ENCODE data around the gene PTH1R.
A peak's percentile ranks its signal among the peaks of the same experiment; 100 is the strongest.

The PTH1R gene

DNA sequence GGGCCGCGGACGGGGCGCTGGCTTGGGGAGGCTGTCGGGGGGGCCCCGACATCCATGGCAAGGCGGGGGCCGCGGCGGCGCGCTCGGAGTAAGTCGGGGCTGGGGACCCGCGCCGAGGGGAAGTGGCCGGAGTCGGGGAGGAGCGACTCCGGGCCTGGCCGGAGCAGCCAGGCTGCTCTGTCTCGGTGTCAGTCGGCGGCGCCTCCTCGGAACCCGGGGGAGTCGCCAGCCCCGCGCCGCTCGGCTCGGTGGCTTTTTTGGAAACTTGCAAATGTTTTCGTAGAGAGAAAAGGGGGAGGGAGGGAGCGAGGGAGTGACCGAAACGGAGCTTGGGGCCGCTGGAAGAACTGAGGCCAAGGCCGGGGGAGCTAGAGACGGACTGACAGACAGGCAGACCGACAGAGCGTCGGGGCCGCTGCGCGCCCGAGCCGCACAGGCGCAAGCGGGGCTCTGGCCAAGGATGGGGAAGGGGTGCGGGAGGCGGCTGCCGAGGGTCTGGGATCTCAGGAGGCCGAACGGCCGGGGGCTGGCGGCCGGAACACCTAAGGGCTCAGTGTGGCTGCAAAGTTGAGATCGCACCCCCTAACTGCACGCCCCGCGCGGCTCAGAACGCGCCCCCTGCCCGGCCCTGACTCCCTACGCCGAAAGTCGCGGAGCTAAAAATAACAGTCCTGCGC lies 5.0 kb downstream of the PTH1R start:
- DNase-seq (ENCODE audit: low read depth in 1 of 2, low spot score in 1 of 2) = no peak

DNA sequence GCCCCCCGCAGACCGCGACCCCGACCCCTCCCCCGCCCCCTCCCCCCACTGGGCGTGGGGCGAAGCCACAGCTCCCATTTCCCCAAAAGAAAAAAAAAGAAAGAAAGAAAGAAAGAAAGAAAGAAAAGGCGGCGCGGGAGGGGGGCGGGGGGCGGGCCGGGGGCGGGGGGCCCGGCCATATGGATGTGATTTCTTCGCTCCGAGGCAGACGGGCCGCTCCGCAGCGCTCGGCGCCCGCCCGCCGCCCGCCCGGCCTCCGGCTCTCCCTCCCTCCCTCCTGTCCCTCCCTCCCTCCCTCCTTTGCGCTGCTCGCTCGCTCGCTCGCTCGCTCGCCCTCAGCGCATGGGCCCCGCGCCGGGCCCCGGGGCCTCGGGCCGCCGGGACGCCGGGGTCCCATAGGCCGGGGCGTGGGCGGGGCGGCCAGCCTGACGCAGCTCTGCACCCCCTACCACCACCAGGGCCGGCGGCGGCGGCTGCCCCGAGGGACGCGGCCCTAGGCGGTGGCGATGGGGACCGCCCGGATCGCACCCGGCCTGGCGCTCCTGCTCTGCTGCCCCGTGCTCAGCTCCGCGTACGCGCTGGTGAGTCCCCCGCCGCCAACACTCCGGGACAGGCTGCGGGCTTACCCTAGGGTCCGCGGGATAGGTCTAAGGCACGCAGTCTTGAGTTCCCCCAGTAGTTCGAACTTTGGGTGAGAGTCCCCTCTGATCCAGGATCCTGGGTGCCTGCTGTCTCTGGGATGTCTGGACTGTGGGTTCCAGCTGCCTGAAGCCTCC lies 5.7 kb downstream of the PTH1R start:
- no peak for DNase-seq (ENCODE audit: low read depth in 1 of 2, low spot score in 1 of 2)

DNA sequence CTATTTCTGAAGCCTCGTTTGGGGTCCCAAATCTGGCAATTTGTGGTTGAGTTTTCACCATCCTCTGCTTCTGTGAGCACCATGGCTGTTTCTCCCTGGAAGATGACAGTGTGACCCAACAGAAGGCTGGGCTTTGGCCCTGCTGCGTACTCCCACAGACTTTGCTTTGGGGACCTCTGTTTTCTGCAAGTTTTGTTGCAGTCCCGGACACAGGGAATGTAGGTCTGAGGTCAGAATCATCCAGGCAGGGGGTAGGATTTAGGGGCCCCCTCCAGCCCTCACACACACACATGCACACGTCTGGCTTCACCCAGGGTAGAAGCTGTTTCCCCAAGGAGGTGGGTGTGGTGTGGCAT lies 6.3 kb downstream of the PTH1R start:
- no peak for DNase-seq (ENCODE audit: low read depth in 1 of 2, low spot score in 1 of 2)

DNA sequence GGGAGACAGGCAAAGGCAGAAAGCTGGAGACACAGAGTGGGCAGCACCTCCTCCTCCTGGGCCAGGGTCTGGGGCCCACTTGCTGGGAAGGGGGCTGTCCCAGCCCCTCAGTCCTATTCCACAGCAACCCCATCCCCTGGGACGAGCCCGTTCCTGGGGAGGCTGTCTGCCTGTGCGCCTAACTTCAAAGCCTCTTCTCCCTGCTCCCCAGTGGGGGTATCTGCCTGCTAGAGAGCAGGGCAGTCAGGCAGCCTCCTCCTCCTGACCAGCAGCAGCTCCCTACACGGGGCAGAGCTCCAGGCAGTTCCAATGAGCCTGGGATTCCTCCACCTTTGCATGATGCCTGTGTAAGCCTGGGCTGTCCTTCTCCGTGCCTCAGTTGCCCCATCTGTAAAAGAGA lies 6.9 kb downstream of the PTH1R start:
- DNase-seq (ENCODE audit: low read depth in 1 of 2, low spot score in 1 of 2) = no peak

DNA sequence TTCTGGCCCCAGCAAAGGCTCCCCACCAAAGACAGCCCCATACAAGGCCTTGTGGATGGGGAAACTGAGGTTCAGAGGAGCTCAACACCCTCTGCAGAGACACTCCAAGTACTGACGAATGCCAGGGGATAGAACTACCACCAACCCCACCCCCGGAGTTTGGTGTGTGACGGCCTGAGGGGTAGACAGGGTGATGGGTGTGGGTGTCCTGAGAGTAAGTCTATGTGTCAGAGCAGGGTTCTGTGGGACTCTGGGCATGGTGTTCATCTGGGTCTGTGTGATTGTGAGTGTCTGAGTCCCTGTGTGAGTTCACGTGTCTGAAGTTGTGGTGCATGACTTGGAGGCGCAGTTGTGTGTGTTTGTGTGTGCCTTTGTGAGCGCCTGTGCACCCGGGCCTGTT lies 7.4 kb downstream of the PTH1R start:
- DNase-seq (ENCODE audit: low read depth in 1 of 2, low spot score in 1 of 2) = no peak

DNA sequence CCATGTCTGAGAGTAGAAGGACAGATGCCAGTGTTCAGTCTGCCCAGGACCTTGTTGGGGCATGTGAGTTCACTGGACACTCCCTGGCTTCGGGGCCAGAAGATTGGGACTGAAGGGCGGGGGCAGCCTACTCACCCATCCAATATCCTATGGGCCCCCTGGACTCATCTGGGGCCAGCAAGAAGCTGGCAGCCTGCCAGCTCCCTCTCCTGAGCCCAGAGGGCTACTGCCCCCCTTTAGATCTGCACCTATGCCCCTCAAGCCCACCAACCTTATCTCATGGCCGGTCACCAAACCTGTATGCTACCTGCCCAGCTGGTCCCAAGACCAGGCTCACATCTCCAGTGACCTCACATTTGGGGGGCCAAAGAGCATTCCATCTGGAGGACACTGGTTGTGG lies 8.1 kb downstream of the PTH1R start:
- no peak for DNase-seq (ENCODE audit: low read depth in 1 of 2, low spot score in 1 of 2)

DNA sequence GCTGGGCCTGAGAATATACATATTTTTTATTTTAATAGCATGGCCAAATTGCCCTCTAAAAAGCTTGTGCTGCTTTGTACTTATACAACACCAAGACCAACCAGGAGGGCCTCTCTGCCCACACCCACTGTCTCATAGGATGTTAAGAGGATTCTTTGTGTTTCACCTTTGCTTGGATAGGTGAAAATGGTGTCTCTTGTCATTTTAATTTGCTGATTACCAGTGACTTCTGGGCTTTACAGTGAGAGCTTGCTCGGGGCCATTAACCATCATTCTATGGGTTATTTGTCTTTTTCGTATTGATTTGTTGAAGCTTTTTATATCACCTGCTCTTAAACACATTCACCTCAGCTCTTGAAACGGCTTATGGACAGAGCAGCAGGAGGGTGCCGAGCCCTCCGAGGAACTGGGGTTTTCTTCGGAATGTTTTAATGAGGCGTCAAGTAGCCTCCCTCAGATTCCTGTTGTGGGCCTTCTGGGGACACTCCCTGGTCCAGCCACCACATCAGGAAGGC lies 10.5 kb downstream of the PTH1R start:
- DNase-seq (ENCODE audit: low read depth in 1 of 2, low spot score in 1 of 2) = no peak

DNA sequence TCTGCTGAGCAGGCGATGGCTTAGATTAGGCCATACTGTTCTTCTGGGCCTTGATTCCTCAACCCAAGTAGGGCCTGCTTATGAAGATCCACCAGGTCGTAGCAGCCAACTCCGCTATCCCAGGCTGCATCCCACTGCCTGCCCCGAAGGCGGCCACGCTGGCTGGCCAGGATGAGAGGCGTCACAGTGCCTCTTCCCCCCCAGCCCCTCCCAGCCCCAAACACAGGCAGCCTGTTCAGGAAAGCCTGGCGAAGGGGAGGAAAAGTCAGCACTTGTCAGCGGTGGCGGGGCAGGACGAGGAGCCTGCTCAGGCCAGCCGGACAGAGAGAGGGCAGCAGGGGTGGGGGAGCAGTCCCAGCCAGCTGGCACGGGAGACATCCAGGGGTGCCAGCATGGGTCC lies 11.2 kb downstream of the PTH1R start:
- DNase-seq (ENCODE audit: low read depth in 1 of 2, low spot score in 1 of 2) = no peak

DNA sequence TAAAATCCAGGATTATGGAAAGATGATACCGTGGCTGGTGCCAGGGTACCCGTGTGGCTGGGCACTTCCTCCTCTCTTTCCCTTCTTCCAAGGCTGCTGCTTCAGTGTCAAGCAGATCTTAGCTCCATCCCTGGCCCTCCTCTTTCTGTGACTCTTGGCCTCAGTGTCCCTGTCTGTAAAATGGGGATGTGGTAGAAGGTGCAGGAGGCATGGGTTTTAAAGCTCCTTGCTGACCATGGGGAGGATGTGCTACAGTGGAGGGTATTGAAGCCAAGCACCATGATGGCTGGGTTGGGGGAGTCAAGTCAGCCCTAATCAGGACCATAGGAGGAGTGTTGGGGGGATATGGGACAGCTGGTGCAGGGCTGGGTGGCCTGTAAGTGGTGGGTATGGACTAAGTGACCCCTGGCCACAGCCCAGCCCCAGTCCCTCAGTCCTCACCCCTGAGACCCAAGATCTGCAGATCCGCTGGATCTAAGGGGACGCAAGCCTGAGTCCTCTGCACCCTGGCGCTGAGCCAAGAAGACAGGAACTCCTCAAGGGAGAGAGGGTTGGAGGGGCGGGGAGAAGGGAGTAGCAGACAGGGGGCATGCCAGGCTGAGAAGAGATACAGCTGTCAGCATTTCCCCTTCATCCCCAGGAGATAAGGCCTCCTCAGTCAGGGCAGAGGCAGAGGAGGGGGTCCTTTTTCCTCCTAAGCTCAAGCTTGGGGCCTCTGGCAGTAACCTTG lies 12.0 kb downstream of the PTH1R start:
- DNase-seq (ENCODE audit: low read depth in 1 of 2, low spot score in 1 of 2) = no peak

DNA sequence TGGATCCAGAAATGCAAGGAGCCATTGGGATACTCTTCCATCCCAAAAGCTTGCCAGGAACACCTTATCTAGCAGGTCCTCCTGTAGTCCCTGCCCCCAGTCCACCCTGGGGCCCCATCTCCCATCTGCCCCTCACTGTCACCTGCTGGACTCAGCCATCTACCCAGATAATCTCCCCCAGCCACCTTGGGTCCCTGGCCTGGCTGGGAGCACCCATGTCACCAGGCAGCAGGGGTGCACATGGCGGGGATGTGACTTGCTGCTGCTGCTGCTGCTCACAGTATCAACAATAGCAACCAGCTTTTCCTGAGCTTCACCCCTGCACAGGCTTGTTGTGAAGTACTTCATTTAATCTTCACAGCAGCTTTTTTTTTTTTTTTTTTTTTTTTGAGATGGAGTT lies 12.6 kb downstream of the PTH1R start:
- DNase-seq (ENCODE audit: low read depth in 1 of 2, low spot score in 1 of 2) = no peak

DNA sequence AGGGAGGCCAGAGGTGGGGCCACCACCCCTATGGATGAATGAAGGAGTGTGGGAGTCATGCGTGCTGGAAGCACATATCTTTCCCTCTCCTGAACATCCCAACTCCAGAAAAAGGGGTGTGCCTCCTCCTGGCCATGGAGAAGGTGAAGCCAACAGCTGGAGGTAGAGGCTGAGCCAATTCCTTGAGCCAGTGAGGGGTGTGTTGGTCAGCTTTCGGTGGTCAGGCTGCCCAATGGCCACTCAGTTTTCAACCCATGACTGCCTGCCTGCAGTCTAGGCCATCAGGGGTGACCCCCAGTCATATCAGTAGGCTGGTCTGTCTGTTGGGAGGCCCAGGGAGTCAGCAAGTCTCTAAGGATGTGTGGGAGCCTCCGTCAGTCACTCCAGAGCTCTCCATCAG lies 13.6 kb downstream of the PTH1R start:
- DNase-seq (ENCODE audit: low read depth in 1 of 2, low spot score in 1 of 2) = no peak

DNA sequence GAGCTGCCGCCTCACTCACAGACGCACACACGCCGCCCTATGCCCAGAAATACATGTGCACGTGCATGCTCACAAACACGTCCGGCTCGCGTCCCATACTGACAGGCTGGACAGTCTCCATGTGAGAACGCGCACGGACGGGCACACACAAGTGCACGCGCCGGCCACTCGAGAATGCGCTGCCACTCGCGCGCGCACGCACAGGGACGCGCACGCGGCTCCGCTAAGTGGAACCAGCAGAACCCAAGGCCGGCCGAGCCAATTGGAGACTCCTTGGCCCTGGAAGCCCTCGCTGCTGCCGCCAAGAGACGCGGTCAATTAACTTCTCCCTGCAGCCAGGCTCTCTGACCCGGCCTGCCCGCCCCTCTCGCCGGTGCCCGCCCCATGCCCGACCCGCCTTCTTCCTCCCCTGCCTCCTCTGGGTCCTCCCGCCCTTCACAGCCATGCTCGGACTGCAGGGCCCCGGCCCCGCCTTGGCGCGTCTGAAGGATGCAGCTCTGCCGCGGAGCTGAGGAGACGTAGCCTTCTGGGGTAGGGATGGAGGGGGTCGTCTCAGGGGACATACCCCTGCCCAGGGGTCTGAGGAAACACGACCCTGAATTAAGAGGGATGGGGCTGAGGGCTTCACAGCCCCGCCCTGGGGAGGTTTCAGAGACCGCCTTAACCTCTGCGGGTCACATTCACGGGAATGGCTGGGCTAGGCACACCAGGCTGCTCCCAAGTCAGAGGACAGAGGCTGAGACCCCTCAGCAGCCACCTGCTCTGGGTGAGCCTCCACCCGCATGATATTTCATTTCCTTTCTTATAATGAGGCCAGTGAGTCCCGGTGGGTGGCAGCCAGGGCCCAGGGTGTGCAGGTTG lies 15.0 kb downstream of the PTH1R start:
- no peak for DNase-seq (ENCODE audit: low read depth in 1 of 2, low spot score in 1 of 2)

DNA sequence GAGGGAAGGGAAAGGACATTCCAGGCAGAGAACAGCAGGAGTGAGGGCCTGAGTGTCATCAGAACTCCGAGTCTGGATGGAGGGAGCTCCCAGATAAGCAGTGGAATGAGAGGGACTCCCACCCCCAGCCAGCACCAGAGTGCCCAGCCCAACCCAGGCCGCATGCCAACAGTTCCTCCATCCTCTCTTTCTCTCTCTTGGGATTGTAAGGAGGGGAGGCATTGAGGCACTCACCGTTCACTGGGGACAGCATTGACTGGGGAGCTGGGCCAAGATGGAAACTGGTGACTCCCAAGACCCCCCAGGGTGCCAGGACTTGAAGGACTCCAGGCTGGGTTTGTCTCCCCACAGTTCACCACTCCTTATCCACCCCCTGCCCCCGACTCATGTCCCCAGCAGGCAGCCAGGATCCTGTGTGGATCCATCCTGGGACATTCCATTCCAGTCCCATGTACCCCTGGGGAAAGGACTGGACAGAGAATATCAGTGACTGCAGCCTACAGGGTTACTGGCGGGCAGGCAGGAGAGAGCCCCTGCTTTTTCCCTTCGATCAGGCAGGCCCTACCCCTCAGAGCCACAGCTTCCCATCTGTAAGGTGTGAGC lies 15.7 kb downstream of the PTH1R start:
- DNase-seq (ENCODE audit: low read depth in 1 of 2, low spot score in 1 of 2) = no peak

DNA sequence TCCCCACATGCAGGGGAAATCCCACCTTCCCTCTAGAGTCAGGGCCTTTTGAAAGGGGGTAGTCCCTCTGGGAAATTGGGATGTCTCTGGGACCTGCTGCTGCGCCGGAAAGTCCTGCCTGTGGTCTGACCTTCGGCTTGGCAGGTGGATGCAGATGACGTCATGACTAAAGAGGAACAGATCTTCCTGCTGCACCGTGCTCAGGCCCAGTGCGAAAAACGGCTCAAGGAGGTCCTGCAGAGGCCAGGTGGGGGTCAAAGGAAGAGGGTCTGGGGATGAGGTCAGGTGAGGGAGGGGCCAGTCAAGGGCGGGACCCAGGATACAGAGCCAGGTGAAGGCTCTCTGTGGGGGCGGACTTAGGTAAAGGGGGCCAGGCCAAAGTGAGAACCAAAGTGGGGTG lies 16.2 kb downstream of the PTH1R start:
- DNase-seq (ENCODE audit: low read depth in 1 of 2, low spot score in 1 of 2) = no peak

DNA sequence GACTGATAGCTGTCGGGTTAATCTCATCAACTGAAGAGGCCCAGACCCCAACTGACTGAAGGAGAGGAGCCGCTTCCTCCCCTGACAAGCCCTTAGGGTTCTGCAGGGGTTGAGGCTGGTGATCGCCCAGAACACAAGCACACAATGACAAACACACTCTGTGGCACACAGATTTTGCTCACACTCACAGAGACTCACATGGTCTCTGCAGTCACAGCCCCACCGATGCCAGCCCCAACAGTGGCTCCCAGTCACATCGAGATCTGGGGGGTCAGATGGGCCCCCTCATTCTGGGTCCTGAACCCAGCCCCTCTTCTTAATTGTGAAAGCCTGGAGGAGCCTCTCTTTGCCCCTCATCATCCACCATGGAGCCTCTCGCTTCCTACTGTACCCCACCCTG lies 16.7 kb downstream of the PTH1R start:
- no peak for DNase-seq (ENCODE audit: low read depth in 1 of 2, low spot score in 1 of 2)

DNA sequence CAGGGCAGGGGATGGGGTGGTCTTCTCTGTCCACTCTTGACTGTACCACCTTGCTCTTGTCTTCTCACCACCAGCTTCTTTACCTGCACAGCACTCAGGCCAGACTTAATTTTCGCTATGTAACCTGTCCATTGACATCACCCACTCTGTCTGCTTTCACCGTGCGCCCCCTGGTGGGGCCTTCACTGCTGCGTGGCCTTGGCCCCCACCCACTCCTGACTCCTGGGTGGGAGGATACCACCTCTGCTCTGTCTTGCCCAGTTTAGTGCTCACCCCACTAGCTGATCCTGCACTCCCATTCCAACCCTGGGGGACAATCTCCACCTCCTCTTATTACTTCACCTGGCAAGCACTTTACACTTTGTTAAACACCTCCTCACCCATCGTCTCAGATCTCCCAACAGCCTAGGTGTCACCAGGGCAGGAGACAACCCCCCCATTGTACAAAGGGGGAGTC lies 17.7 kb downstream of the PTH1R start:
- DNase-seq (ENCODE audit: low read depth in 1 of 2, low spot score in 1 of 2) = peak; percentile 61 to 68

DNA sequence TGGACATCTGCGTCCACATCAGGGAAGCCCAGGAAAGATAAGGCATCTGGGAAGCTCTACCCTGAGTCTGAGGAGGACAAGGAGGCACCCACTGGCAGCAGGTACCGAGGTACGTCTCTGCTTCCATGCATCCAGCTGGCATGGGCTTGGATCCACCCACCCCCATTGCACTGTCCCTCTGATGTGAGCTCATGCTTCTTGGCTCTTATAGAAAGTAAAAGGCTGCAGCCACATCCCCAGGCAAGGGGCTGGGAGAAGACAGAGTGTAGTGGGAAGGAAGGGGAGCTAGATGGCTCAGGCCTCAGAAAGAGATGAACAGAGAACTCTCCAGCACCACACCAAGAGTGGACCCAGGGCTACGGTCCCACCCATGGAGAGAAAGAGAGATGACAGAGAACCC lies 18.2 kb downstream of the PTH1R start:
- no peak for DNase-seq (ENCODE audit: low read depth in 1 of 2, low spot score in 1 of 2)

DNA sequence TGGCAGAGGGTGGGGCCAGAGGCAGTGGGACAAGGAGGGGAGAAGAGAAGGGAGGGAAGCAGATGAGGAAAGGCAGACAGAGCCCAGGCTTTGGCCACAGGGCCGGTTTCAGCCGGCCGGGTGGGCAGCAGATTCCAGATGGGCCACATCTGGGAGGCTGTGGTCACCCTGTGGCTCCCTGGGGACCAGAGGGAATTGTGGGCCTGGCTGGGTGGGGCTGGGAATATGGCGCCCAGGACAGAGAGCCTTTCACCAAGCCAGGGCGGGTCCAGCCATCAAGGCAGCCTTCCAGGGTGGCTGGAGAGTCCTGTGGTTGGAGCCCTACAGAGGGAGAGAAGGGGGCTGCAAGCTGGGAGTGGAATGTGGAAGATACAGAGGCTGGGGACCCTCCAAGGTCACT lies 18.9 kb downstream of the PTH1R start:
- no peak for DNase-seq (ENCODE audit: low read depth in 1 of 2, low spot score in 1 of 2)

DNA sequence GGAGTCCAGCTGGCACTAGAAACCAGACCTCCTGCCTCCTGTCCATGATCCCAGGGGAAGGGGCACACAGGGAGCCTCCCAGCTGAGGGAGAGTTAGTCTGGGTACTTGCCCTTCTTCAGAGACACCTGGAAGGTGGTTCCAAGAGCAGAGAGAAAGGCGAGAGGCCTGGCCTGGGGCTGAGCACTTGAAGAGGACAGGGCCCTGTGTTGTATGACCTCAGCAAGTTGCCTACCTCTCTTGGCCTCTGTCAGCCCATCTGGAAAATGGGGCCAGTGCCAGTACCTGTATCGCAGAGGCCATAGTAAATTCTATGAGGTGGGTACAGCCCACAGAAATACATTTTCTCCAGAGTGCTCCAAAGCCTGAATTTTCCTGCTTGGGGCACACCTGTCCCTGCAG lies 19.5 kb downstream of the PTH1R start:
- DNase-seq (ENCODE audit: low read depth in 1 of 2, low spot score in 1 of 2) = no peak

DNA sequence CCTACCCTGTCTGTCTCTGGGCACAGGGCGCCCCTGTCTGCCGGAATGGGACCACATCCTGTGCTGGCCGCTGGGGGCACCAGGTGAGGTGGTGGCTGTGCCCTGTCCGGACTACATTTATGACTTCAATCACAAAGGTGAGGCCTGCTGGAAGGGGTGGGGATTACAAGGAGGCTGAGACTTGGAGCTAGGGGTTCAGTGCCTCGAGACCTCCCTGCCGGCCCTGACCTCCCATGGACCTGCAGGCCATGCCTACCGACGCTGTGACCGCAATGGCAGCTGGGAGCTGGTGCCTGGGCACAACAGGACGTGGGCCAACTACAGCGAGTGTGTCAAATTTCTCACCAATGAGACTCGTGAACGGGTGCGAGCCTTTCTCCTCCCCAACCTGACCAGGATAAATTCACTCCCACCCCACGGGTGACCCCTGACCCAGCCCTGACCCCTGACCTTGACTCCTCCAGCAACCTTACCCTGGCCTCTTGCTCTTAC lies 20.4 kb downstream of the PTH1R start:
- no peak for DNase-seq (ENCODE audit: low read depth in 1 of 2, low spot score in 1 of 2)

All from activated CD4-positive, alpha-beta T cell treated with anti-CD3 and anti-CD28 coated beads, Interleukin-2, amount 50 U/mL, for 24 hours (primary cell).